ENCODE data around the gene ABCG1.
"Not testable (repeated sequence)": the region's sequence is repeated elsewhere in the genome, so short reads cannot be mapped to it uniquely, and the experiment has no call there.

Gene ABCG1

DNA sequence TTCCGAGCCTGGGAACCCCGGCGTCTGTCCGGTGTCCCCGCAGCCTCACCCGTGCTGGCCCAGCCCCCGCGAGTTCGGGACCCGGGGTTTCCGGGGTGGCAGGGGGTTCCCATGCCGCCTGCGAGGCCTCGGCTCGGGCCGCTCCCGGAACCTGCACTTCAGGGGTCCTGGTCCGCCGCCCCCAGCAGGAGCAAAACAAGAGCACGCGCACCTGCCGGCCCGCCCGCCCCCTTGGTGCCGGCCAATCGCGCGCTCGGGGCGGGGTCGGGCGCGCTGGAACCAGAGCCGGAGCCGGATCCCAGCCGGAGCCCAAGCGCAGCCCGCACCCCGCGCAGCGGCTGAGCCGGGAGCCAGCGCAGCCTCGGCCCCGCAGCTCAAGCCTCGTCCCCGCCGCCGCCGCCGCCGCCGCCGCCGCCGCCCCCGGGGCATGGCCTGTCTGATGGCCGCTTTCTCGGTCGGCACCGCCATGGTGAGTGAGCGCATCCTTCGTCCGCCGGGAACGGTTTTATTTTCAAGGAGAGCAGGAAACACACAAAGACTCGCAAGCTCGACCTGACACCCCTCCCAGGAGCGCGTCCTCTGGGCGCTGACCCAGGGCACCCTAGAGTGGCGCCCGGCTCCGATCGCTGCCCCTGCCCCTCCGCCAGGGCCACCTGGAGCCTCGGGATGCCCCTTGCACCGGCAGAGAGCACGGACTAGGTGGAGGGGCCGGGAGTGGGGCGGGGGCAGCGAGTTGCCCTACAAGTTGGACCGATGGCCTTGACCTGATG lies at the start of gene ABCG1:
Gene ABCG1, plus strand, starts transcription at position 305 of the 770 bp plus-strand sequence. Its CDS starts 123 bp downstream, at position 428.
- DNase-seq (ENCODE audit: low read depth, low spot score), result no peak

DNA sequence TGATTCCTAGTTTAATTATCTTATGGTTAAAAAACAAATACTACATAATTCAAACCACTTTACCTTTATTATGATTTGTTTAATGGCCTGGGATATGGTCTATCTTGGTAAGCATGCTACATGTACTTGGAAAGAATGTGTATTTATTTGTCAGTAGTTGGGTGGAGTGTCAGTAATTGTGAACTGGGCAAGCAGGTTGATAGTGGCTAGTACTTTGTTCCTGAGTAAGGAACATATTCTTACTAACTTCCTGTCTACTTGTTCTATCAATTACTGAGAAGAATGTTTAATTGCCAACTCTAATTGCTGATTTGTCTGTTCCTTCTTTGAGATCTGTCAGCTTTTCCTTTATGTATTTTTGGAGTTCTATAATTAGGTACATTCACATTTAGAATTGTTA lies 49.2 kb upstream of the ABCG1 start:
- DNase-seq (ENCODE audit: low read depth, low spot score), result no peak

DNA sequence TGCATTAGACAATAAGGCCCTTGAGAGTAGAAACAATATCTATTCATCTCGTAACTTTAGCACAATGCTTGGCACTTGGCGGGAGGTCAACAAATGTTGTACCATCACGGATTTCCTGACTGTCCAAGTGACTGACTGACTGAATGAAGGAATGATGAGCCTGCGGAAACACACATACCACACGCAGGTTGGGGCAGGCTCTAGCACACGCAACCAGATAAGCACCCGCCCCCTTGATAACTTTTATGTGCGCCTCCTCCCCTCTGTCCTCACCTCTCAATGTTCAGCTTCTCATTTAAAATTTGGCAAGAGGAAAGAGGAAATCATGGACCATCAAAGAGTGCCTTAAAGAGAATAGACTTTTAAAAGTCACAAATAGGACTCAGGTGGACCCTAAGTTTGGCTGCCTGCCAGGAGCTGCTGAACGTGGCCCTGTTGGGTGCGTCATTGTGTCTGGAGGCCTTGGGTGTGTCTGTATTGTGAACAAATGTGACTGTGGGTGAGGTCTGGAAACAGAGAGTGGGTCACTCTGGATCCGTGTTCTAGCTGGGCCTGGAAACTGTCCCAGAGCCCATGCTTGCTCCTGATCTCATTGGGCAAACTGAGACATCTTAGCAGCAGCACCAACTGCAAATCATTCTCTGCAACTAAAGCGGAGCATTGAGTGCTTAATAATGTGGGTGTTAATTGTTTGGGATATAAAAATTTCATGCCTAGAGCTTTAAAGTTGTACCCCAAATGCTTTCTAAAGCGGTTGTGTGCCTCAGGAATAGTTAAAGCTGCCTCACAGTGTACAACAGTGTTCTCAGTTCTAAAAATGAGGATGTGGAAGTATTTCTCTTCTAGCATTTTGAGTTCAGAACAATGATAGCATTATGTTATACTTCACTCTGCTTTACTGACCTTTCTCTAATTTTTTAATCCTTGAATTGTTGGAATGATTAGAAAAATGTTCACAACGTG lies 47.6 kb upstream of the ABCG1 start:
- DNase-seq (ENCODE audit: low read depth, low spot score), result no peak

DNA sequence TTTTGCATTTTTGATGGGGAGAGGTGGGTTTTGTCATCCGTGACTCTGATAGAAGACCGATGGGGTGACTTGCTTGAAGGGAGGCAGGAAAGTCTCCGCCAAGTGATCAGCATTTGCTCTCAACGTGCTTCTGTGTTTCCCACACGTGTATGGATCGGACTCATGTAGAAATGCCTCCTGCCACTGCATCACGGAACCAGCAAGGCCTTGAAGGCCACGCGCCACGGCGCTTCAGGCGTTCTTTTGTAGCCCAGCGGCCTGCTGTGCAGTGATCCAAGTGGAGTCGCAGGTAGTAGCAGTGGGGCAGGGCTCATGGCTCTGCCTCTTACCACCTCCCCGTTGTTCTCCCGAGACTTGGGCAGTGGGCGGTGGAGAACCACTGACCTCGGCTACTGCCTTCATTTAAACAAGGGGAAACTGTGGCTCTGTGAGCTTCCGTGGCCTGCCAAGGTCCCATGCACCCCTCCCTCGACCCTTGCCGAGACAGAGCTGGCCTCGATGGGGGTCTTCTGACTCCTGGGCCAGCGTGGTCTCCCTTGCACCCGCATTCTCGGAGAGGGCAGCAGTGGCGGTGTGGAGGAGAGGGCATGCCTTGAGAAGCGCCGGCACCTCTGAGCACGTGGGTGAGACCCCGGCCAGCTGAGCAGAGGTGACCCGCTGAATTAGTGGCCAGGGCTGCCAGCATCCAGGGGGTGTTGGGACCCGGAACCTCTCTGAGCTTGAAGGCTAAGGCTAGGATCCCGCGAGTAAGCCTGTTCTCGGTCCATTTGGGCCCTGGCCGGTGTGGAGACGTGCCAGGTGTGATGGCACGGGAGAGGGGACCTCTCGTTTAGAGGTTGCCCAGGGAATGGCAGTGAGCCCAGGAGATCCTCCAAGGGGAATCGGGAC lies 46.1 kb upstream of the ABCG1 start:
- DNase-seq (ENCODE audit: low read depth, low spot score), result no peak

DNA sequence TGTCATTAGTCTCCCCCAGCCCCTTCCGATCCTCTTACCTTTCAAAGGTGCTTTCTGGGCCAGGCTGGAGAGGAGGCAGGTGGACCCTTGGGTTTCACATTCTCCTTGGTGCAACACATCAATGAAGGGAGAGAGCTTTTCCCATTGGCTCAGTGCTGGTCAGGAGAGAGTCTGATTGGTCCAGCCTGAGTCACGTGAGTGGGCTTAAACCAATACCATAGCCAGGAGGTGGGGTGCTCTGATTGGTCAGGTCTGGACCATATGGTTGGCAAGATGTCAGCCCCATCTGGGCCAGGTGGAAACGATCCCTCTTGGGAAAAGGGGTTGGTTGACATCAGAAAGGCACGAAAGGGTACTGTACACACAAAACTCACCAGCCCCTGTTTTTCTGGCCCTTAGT lies 44.8 kb upstream of the ABCG1 start:
- no peak for DNase-seq (ENCODE audit: low read depth, low spot score)

DNA sequence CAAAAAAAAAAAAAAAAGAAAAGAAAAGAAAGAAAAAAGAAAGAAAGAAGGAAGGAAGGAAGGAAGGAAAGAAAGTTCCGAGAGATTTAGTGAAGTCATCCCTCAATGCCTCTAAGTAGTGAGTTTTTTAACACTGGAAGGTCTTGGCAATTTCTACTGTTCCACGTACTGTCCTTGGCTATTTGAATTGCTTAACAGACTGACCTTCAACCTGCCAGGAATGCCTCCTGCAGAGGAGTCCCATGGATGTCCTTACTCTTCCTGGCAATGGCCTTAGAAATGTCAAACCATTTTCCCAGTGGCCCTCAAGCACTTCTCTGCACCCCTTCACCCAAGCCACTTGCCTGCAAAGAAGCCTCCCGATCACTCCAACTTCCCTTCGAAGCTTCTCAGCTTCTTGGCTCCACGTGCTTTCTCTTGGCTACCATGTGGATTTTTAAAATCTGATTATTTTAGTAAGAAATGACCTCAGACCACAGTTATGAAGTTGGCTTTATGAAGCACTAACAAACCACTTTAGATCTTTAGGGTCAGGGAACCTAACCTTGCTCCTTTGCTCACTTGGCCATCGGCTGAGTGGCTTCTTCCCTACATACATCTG lies 43.7 kb upstream of the ABCG1 start:
- DNase-seq (ENCODE audit: low read depth, low spot score), result no peak

DNA sequence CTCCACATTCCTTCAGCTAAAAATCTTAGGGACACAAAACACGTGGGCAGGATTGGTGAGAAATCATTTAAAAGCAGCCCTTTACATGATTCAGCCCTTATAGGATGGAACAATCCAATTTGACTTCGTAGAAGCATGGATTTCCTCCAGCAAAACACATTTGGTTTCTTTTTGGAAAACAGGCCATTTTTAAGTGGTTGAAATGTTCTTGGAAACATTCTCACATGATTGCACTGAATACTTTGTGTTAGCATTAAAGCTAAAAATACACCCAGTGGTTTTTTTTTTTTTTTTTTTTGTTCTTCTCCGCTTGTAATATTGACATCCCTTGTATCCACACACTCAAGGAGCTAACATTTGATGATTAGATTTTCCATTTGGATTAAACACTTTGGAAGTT lies 42.1 kb upstream of the ABCG1 start:
- no peak for DNase-seq (ENCODE audit: low read depth, low spot score)

DNA sequence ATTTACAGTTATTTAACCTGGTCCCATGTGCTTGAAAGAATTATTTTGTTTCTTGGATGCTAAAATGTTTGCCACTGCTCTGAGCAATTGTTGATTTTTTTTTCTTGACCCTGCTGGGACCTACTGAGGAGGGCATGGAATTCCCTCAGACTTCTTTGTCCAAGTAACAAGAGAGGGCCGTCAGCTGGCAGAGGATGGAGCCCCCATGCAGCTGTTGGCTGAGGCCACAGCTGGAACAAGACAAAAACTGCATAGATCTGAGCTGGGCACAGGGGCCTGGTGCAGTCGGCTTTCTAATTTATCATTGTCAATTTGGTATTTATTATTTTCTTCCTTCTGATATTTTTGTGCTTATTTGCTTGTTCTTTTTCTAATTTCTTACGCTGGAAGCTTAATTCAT lies 39.6 kb upstream of the ABCG1 start:
- no peak for DNase-seq (ENCODE audit: low read depth, low spot score)

DNA sequence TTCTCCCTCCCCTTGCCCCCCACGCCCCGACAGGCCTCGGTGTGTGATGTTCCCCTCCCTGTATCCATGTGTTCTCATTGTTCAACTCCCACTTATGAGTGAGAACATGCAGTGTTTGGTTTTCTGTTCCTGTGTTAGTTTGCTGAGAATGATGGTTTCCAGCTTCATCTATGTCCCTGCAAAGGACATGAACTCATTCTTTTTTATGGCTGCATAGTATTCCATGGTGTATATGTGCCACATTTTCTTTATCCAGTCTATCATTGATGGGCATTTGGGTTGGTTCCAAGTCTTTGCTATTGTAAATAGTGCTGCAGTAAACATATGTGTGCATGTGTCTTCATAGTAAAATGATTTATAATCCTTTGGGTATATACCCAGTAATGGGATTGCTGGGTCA lies 38.9 kb upstream of the ABCG1 start:
- DNase-seq (ENCODE audit: low read depth, low spot score), result not testable (repeated sequence)

DNA sequence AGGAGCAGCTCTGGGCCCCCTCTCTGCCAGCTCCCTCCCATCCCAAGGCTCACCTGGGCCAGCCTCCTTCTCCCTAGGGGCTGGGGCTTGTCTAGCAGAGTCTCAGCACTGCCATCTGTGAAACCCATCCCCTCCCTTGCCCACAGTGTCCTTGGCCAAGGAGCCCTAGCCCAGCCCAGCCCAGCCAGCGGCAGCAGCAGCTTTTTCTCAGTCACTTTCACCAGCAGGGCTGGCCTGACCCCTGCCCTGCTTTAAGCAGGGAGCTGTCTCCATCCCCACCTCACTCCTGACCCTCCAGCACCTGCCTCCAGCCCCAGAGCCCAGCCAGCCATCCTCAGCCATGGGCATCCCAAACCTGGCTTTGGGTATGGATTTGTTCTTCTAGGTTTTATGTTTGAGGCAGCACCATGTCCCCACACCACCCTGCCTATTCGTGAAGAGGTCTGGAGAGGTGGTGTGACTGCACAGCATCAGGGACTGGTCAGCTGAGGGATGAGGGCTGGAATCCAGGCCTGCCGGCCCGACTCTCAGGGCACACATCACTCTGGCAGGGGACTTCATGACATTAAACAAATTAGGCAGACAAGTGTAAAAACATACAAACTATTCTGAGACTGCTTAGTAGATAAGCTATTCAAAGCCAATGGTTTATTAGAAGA lies 36.1 kb upstream of the ABCG1 start:
- no peak for DNase-seq (ENCODE audit: low read depth, low spot score)

DNA sequence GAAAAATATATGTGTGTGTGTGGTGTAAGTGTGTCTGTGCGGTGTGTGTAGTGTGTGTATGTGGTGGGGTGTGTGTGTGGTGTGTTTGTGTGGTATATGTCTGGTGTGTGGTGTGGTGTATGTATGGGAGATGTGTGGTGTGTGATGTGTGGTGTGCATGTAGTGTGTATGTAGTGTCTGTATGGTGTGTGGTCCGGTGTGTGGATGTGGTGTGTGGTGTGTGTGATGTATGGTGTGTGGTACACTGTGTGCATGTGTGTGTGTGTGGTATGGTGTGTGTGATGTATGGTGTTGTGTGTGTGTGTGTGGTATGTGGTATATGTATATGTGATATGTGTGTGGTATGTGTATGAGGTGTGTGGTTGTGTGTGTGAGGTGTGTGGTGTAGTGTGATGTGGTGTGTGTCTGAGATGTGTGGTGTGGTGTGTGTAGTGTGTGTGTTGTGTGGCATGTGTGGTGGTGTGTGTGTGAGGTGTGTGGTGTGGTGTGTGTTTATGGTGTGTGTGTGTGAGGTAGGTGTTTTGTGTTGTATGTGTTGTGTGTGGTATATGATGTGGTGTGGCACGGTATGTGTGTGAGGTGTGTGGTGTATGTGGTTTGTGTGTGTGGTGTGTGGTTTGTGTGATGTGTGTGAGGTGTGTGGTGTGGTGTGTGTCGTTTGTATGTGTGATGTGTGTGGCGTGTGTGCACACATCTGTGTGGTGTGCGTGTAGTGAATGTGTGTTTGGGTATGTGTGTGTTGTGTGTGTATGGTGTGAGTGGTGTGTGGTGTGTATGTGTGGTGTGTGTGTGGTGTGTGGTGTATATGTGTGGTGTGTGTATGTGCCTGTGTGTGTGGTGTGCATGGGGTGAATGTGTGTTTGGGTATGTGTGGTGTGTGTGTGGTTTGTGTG lies 35.3 kb upstream of the ABCG1 start:
- DNase-seq (ENCODE audit: low read depth, low spot score), result no peak

DNA sequence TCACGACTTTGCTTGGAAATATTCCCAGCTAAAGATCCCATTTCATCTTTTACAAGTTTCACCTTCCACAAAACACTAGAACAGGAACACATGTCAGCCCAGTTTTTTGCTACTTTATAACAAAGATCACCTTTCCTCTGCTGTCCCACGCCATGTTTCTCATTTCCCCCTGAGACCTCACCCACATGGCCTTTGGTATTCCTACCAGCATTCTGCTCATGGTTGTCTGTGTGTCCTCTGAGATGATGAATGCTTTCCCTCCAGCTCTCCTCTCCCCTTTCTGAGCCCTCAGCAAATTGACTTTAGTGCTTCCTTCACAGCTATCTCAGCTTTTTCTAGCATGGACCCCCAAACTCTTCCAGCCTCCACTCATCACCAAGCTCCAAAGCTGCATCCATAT lies 32.3 kb upstream of the ABCG1 start:
- DNase-seq (ENCODE audit: low read depth, low spot score), result no peak

DNA sequence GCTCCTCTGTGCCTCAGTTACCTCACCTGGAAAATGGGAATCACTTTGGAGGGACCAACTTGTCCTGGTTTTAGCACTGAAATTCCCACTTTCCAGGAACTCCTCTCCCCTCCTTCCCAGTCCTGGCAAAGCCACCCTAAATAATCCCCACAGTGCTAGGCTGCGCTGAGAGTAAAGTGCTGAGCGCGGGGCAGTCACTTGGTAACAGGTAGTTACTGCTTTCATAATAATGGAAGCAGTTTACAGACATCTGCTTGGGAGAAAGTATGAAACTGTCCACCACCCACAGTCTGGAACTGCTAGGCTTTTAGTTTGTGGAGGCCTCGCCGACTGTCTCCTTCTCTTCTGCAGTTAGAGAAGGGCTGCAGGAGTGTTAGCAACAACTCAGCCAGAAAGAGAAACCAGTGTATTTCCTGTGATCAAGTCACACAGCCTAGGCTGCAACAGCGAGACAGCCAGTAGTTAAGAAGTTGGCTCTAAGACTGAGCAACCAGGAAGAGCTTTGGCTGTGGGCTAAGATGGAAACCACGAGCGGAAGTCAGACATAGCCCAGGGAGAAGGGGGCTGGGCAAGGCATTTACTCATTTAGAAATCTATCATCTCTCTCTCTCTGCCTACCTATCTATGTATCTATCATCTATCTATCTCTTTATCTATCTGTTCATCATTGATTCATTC lies 30.8 kb upstream of the ABCG1 start:
- no peak for DNase-seq (ENCODE audit: low read depth, low spot score)

DNA sequence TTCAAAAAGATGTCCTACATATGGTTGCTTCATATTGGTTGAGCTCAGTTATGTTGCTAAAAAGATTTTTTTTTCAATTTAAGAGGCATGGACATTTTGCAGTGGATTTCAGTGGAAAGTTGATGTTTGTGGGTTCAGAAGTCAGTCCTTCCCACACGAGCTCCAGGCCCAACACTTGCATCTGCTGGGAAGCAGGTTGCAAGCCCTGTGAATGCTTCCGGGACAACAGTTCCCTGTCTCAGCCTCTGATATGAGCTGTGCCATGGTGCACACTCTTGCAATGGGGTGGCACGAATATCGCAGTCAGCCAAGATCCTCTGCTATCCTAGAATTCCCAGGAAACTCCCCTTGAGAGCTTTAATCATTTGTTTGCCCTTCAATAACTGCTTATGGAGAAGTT lies 30.3 kb upstream of the ABCG1 start:
- DNase-seq (ENCODE audit: low read depth, low spot score), result no peak

DNA sequence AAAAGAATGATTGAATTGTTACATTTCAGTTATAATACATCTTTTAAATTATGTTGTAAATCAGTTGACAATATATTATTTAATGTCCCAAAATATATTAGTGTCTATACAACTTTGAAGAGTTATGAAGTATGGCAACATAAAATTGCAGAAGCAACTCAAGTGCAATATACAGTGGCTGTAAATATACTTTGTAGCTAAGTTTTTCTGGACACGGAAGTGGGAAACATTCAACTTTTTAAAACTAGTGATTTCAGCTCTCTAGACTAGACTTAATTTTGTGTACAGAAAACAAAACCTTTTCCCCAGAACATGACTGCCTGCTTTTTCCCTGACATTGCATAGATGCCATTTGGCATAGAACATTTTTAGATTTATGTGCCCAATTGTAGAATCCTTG lies 29.5 kb upstream of the ABCG1 start:
- DNase-seq (ENCODE audit: low read depth, low spot score), result no peak

DNA sequence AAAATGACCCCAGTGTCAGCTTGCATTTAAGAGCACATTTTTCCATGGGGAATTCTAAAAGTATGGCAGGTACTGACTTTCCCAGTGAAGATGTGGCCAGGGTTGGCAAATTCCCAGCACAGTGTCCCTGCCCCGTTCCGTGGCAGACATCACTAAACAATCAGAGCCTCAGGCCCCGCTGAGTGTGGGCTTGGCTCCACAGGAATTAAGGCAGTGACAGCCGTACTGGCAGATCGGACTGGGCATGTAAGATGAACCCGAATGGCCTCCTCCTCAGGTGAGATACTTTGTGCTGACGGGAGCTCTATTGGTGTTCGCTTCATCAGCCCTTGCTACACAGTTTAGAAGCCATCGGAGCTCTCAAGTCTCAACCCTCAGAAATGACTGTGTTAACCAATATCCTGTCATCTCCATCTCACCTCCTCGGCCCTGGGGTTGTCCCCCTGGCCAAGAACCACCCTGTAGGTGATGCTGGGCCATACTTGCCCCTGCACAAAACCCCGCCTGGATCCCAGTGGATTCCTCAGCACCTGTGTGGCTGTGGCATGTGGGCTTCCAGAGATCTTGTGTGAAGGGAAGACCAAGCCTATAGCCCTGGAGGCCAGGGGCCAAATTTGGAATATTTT lies 29.0 kb upstream of the ABCG1 start:
- no peak for DNase-seq (ENCODE audit: low read depth, low spot score)

DNA sequence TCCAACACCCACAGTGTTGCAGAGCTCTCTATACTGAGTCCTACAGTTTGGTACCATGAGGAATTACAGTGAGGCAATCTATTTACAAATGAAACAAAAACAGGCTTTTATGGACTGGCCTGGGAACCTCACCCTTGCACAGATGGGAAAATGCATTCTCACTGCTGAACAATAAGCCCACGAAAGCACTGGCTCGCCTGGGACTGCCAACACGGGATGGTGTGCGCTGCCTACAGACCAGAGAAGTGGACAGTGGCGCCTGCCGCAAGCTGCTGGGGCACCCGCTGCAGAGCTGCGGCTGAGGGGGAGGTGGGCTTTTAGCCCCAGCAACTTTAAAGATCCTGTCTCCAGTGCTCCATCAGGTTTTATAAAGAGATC lies 28.5 kb upstream of the ABCG1 start:
- no peak for DNase-seq (ENCODE audit: low read depth, low spot score)

DNA sequence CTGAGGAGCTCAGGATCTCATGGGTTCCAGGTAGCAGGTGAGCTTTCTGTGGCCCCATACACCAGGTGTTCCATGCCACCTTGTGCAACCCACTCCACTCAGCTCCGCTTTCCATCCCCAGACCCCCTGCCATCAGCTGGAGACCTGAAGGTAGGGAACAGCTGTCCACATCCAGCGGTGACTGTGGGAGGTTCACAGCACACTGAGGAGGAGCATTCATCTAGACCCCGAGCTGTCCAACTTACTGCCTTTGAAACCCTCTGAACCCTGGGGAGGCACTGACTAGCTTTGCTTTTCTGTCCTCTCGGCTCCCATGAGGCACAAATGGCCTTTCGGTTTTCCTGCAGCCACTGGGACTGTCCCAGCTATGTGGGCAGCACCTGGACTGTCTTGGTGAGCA lies 27.9 kb upstream of the ABCG1 start:
- no peak for DNase-seq (ENCODE audit: low read depth, low spot score)

Measured in brain pericyte (primary cell).